ENCODE data around the gene CRYAA.
"Not testable (repeated sequence)": the region's sequence is repeated elsewhere in the genome, so short reads cannot be mapped to it uniquely, and the experiment has no call there.

Gene CRYAA

DNA sequence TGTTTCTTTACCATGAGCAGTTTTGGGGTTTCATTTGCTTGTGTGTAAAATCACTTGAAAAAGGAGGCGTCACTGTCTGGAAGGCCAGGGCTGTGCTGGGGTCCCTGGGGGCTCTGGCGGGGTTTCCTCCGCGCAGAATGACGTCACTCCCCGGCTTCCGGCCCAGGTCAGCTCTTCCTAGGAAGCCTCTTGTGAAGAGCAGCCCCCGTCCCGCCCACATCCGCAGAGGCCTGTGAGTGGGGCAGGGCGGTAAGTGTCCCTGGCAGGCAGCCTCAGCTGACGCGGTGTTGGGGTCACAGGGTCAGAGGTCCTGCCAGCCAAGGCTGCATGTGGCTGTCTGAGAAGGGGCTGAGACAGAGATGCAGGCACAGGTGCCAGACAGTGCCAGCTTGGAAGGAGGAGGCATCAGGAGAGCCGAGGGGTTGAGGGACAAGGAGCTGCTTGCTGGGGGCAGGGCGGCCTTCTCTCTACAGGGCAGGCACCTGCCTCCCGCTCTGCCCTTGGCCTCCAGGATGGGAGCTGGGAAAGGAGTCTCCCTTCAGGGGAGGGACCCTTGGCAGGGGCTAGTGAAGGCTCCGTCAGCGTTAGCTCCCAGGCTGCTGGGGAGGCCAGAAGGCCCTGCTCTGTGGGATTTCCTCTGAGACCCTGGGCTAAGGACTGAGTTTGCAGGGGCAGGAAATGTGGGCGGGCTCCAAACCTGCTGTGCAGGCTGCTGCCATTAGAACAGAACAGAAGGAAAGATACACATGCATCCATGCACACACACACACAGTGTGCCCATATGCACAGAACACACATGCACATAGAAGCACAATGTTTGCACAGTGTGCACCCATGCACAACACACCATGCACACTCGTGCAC lies 8.5 kb downstream of the CRYAA start:
- not testable (repeated sequence) for DNase-seq

DNA sequence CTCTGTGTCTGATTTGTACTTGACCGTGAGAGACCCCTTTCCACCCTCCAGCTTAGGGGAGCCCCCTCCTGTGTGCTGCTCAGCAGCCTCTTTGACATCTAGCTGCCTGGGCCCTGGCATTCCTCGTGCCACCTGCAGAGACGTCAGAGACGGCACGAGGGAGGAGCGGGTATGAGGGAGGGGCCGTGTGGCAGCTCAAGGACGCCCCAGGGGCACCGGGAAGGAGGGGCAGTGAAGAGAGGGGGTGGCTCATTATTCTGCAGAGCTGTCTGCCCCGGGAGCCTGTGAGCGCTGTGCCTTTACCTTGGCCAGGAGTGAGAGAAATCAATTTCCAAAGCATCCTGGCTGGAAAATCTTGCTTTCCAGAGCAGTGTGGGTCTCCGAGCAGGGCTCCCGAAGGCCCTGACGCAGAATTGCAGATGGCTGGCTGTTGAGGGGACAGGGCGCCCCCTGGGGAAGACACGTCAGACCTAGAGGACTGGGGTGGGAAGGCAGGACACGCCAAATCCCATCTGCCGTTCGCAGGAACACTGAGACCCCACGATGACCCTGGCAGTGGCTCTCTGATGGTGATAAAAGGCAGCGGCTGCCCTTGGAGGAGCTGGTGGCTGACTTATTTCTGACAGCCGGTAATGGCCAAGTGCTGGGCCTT lies 9.5 kb downstream of the CRYAA start:
- DNase-seq: not testable (repeated sequence)

GRCh38 chr21:43181033-43181432 lies 12.2 kb downstream of the CRYAA start:
- DNase-seq: not testable (repeated sequence)

DNA sequence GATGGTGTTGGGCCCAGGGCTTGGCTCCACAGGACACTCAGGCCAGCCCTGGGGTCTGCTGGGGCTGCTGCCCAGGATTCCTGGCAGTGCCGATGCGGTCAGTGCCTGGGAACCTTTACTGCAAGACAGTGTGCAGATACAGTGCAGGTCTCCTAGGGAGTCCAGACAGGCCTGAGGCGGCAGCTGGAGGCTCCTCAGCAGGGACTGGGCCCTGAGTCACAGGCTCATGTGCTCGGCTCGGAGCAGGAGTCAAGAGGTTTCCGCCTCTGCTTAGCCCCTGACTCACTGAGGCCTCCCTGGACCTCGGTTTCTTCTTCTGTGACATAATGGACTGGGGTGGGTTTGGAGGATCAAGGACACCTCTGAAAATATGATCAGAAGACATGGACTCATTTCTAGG lies 18.5 kb downstream of the CRYAA start:
- DNase-seq: not testable (repeated sequence)

GRCh38 chr21:43187715-43188114 lies 18.9 kb downstream of the CRYAA start:
- DNase-seq: no peak

GRCh38 chr21:43188181-43188580 lies 19.4 kb downstream of the CRYAA start:
- DNase-seq: no peak

DNA sequence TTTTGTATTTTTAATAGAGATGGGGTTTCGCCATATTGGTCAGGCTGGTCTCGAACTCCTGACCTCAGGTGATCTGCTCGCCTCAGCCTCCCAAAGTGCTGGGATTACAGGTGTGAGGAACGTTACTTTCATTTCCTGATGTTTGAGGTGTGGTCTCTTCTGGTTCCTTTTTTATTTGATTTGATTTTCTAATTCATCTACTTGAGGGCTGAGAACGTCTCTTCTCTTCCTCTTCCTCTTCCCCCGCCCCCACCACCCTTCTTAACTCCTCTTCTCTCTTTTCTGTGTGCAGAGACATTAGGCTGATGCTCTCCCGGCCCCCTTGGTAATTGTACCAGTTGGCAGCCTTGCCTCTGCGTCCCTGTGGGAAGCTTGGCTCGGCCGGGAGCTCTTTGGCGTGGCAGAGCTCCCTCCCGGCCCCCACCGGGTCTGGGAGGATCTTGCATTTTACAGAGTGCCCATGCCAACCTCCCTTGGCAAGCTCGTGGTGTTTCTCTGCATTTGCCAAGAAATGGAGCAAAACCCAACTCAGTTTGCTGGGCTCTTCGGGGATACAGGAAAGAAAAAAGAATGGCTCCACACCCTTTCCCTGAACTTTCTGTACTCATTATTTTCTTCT lies 19.9 kb downstream of the CRYAA start:
- DNase-seq: no peak

DNA sequence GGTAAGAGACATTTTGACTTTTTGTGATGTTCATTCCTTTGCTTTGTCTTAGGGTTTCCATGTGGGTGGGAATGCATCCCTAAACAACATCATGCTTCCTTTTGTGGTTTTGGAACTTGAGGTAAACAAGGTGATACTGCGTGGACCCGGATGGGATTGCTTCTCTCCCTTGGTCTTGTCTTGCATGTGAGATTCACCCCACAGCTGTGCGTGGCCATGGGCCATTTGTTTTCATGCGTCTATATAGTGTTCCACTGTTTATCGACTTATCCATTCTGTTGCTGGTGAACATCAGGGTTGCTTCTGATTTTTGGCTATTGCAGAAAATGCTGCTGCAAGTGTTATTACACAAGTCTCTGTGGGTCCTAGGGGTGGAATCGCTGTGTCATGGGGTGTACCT lies 21.1 kb downstream of the CRYAA start:
- DNase-seq: no peak

DNA sequence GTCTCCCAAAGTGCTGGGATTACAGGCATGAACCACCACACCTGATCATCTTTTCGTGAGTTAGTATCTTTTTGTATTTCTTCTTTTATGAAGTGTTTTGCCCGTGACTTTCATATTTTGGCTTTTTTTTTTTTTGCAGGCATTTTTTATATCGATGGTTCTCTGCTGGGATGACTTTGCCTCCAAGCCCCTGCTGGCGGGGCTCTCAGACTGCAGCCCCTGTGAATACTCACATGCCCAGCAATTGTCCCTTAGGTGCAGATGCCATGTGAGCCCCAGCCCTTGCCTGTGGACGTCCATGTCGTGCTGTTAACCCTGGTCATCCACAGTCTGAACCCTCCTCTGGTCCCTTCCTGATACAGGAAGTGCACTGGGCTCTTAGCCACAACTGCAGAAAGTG lies 21.7 kb downstream of the CRYAA start:
- DNase-seq: no peak

DNA sequence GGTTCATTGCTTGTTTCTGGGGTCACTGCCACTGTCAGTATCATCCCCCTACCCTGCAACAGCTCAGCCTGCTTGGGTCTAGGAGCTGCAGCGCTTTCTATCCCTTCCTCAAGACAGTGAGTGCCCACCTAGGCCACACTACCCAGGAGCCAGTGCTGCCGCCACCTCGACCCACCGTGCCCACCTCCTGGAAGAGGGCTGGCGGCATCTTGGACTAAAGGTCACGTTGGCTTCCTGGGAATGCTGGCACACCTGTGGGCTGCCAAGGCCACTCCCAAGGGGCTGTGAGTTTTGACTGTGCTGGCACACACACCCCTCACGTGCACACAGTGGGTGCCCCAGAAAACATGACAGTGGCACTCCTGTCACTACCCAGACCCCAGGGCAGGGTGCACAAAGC lies 22.1 kb downstream of the CRYAA start:
- no peak for DNase-seq

GRCh38 chr21:43191521-43191920 lies 22.7 kb downstream of the CRYAA start:
- DNase-seq: no peak

GRCh38 chr21:43191971-43192370 lies 23.2 kb downstream of the CRYAA start:
- DNase-seq: no peak

DNA sequence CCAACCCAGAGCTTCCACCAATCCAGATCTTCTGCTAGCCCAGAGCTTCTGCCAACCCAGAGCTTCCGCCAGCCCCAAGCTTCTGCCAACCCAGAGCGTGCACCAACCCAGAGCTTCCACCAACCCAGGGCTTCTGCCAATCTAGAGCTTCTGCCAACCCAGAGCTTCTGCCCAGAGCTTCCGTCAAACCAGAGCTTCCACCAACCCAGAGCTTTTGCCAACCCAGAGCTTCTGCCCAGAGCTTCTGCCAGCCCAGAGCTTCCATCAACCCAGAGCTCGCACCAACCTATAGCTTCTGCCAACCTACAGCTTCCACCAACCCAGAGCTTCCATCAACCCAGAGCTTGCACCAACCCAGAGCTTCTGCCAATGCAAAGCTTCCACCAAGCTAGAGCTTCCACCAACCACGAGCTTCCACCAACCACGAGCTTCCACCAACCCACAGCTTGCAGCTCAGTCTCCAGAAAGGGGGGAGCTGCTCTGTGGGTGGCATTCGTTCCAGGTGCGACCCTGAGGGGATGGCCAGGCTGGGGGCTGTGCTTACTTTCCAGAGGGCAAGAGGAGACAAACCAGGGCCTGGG lies 23.8 kb downstream of the CRYAA start:
- DNase-seq: no peak

DNA sequence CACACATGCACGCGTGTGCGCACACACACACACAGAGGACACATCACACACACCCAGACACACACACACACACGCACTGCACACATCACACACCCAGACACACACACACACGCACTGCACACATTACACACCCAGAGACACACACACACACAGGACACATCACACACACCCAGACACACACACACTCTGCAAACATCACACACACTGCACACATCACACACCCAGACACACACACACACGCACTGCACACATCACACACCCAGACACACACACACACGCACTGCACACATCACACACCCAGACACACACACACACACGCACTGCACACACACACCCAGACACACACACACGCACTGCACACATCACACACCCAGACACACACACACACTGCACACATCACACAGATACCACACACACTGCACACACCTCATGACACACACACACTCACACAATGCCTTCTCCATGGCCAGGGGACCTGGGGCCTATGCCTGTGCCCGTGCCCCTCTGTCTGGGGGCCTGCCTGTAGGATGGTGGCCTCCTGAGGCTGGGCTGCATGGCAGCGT lies 24.4 kb downstream of the CRYAA start:
- no peak for DNase-seq

DNA sequence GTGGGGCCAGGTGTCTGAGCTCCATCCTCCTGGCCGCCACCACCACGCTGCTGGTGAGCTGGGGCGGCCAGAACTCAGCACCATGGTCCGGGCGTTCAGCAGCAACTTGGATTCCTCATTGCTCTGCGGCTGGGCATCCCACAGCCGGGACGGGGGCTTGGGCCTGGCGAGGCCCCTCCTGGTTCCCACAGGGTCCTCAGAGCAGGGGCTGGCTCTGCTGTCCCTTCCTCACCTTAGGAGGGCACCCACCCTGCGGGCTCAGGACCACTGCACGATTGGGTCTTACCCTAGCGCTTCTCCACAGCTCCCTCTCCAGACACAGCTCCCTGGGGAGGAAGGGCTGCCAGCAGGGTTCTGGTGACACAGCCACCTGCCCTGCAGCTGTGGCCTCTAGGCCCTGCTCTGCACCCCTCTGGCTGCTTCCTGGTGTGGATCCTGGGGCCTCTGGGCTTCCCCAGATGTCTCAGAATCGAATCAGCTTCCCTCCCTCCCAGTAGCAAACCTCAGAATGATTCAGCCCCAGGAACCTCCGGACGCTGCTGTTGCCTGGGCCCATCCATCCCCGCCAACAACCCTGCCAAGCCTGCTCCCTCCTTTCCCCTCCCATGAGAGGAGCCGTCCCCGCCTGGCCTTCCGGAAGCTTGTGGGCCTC lies 25.0 kb downstream of the CRYAA start:
- DNase-seq: no peak

GRCh38 chr21:43194303-43195120 lies 25.7 kb downstream of the CRYAA start:
- no peak for DNase-seq

- DNase-seq: no peak
Measured at GRCh38 chr21:43195121-43196021, 26.6 kb downstream of the CRYAA start.

DNA sequence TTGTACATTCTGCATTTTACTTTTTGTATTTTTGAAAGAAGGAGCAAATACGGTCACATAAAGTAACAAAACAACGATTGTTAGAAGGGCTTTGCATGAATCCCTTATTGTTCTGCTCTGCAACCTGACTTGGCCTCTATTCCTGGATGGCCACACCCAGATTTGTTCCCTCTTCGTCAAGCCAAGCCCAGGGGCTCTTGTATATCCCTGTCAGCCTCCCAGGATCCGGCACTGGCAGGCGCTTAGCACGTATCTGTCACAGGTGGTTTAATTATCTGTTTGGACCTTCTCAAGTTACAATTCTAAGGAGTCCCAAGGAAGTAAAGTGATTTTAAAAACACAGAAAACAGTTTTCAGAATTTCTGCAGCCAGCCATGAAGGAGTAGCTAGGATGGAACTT lies 28.0 kb downstream of the CRYAA start:
- DNase-seq: no peak

GRCh38 chr21:43198376-43198775 lies 29.6 kb downstream of the CRYAA start:
- DNase-seq: no peak

DNA sequence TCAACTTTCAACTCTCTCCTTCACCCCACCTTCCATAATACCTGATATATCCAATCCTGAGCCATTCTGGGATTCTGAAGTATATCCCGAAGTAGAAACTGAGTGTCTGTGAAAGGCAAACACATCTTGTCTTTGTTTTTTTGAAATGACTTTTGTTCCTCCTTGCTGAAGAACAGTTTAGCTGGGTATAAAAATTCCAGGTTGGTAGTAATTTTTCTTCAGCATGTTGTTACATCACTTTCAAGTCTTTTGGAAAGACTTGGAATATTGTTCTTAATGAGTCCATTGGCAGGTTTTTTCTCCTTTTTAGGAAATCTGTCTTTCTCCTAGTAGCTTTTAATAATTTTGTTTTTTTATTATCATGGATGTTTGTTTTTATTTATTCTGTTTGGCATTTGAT lies 32.7 kb downstream of the CRYAA start:
- no peak for DNase-seq

DNA sequence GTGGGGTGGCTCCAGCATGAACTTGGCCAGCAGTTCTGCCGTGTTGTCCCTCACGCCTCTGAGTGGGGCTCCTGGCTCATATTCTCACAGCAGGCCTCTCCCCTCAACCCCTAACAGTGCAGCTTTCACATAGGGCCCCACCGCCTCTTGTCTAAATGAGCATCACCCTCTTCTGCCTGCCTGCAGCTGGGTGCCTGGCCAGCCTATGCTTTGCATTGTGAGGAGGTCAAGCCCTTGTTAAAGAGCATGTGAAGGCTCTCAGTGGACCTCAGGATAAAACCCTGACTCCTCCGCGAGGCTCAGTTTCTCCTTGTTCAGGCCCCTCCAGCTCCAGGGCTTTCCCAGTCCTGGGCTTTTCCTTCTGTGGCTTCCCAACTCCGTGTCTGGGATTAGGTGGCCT lies 34.8 kb downstream of the CRYAA start:
- DNase-seq: no peak

Data from NCI-H1930 (cell line).